HepG2 (cell line): ENCODE data around the gene FBXO48. TPM values are rescaled to one million over a fixed set of nuclear protein-coding genes. Genes with fewer than 3 reads are reported as not detected.

Experiments
- CHD2 ChIP-seq: IDR thresholded peaks from 2 replicates; pipeline ENCODE4 v1.6.1; 2011; ENCODE audit warnings: low read depth, low read length, improper control_type of control experiment
- CREB1 ChIP-seq, 2 experiments: fragments of 450-650 bp in 1 of 2; IDR thresholded peaks; 2 replicates each; pipeline ENCODE4 v1.6.1; 2016 to 2017; ENCODE audit warnings: control low read depth in 1 of 2, mild to moderate bottlenecking in 1 of 2, missing compliant biosample characterization in 1 of 2, missing genetic modification characterization in 1 of 2
- GATAD2A ChIP-seq: IDR thresholded peaks from 2 replicates; pipeline ENCODE4 v1.6.1; 2016
- GLI4 ChIP-seq: sonication (generic); formaldehyde crosslinking; IDR thresholded peaks from 2 replicates; pipeline ENCODE4 v1.5.1; 2020; ENCODE audit warnings: missing genetic modification reagents, mild to moderate bottlenecking, moderate library complexity, borderline replicate concordance
- MIXL1 ChIP-seq: IDR thresholded peaks from 2 replicates; pipeline ENCODE4 v1.6.1; 2016
- PAX8 ChIP-seq: sonication (generic); formaldehyde crosslinking; IDR thresholded peaks from 2 replicates; pipeline ENCODE4 v1.8.0; 2022; ENCODE audit warnings: mild to moderate bottlenecking, missing genetic modification reagents, borderline replicate concordance
- RFXAP ChIP-seq: sonication (generic); formaldehyde crosslinking; IDR thresholded peaks from 2 replicates; pipeline ENCODE4 v1.4.0; 2020; ENCODE audit warnings: missing genetic modification reagents, borderline replicate concordance
- SNRNP70 ChIP-seq: fragments of 200-400 bp; formaldehyde crosslinking; IDR thresholded peaks from 2 replicates; pipeline ENCODE4 v1.6.1; 2017; ENCODE audit warnings: mild to moderate bottlenecking, low read depth, low read length, moderate library complexity
- SP4 ChIP-seq: sonication (generic); formaldehyde crosslinking; IDR thresholded peaks from 2 replicates; pipeline ENCODE4 v1.8.1; 2023; ENCODE audit warnings: mild to moderate bottlenecking, missing genetic modification reagents
- TAF1 ChIP-seq: sonication (generic); formaldehyde crosslinking; IDR thresholded peaks from 2 replicates; pipeline ENCODE4 v1.4.0; 2020; ENCODE audit warnings: missing genetic modification reagents
- TEAD3 ChIP-seq: optimal IDR thresholded peaks from 2 replicates; pipeline ENCODE3; 2016; ENCODE audit warnings: borderline replicate concordance
- THAP11 ChIP-seq: IDR thresholded peaks from 2 replicates; pipeline ENCODE4 v1.6.1; 2016; ENCODE audit warnings: missing biosample characterization, missing genetic modification reagents
- ZBTB7A ChIP-seq: sonication (generic); formaldehyde crosslinking; IDR thresholded peaks from 2 replicates; pipeline ENCODE4 v1.8.0; 2022; ENCODE audit warnings: mild to moderate bottlenecking, missing genetic modification reagents
- ZNF264 ChIP-seq: sonication (generic); formaldehyde crosslinking; IDR thresholded peaks from 2 replicates; pipeline ENCODE4 v1.4.0; 2020; ENCODE audit warnings: missing genetic modification reagents
- ZNF30 ChIP-seq: sonication (generic); formaldehyde crosslinking; IDR thresholded peaks from 2 replicates; pipeline ENCODE4 v1.5.0; 2020; ENCODE audit warnings: mild to moderate bottlenecking, missing genetic modification reagents
- ZNF33A ChIP-seq: sonication (generic); formaldehyde crosslinking; IDR thresholded peaks from 2 replicates; pipeline ENCODE4 v1.5.1; 2020; ENCODE audit warnings: missing genetic modification reagents, mild to moderate bottlenecking, moderate library complexity, borderline replicate concordance
- ZSCAN30 ChIP-seq: sonication (generic); formaldehyde crosslinking; IDR thresholded peaks from 2 replicates; pipeline ENCODE4 v1.5.0; 2020; ENCODE audit warnings: mild to moderate bottlenecking, missing genetic modification reagents
- polyA plus RNA-seq, 8 experiments: library from polyadenylated mRNA; depleted of rRNA in 3 of 8; stranded (reverse) in 7 of 8; unstranded in 1 of 8; fragments of >200 nt; fragmentation: Illumina TruSeq in 4 of 8; extraction: Trizol in 4 of 8; gene quantifications; 2 replicates each; pipeline versions ENCODE4 v1.2.1 to v1.2.3, GENCODE V29; 2011 to 2016; ENCODE audit warnings: low read depth in 4 of 8, missing spikeins in 1 of 8, mixed read lengths in 1 of 8; ENCODE audit not compliant: insufficient read depth in 1 of 8
- total RNA-seq, 5 experiments: library from RNA; depleted of rRNA; stranded (reverse); fragments of >200 nt; fragmentation: Illumina TruSeq; extraction: Trizol; gene quantifications; 2 replicates each; pipeline ENCODE4 v1.2.3, GENCODE V29; 2016; ENCODE audit warnings: low read depth in 1 of 5
- TF ChIP-seq, protein P1 (sequence below): sonication (generic); formaldehyde crosslinking; IDR thresholded peaks from 2 replicates; pipeline ENCODE4 v1.8.1; 2023; ENCODE audit warnings: mild to moderate bottlenecking, inconsistent platforms, moderate library complexity, missing genetic modification reagents, borderline replicate concordance
- TF ChIP-seq, protein P2 (sequence below): sonication (generic); formaldehyde crosslinking; IDR thresholded peaks from 2 replicates; pipeline ENCODE4 v1.4.0; 2020; ENCODE audit warnings: missing genetic modification reagents
- TF ChIP-seq, protein P3 (sequence below): IDR thresholded peaks from 2 replicates; pipeline ENCODE4 v1.6.1; 2012; ENCODE audit warnings: inconsistent platforms
- TF ChIP-seq, protein P4 (sequence below): fragments of 450-650 bp; IDR thresholded peaks from 2 replicates; pipeline ENCODE4 v1.6.1; 2016
- TF ChIP-seq, protein P5 (sequence below): sonication (generic); IDR thresholded peaks from 2 replicates; pipeline ENCODE4 v1.6.1; 2016; ENCODE audit warnings: low read depth, borderline replicate concordance

The FBXO48 gene
- total and polyA plus RNA-seq, 2 of the 13 experiments (the other 11 are each of a cell fraction or from before 2014, with no cell fraction given) = 0.42 to 1.1 TPM

DNA sequence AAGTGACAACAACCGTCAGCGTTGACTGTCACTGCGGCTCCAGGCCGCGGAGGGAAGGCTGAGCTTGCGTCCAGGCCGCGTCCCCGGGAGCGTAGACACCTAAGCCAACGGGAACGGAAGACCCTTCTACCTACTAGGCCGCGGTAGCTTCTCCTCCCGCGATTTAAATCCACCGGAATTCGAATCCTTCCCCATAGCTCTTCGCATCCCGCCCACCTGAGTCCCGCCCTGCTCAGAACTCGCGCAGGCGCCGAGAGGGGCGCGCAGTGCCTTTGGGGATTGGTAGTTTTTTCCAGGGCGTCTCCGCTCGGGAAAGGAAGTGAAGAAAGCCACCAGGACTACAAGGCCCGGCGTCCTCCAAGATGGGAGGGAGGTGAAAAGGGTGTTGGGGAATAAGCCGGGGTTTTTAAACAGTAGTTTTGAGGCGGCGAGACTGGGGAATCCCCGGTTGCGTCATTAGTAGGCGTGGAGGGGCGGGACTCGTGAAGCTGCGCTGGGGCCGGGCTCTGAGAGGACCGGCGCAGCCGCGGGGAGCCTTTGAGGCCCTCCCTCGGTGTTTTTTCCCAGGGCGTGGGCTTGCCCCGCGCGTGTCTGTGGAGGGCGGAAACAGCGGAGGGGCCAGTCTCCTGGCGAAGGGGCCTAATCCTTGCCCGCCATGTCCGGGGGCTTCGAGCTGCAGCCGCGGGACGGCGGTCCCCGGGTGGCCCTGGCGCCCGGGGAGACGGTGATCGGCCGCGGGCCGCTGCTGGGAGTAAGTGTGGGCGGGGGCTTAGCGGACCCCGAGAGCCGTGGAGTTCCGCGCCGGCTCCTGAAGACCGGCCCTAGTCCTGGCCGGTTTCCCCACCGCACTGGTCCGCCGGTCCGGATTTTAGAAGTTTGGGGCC lies at the start of gene FBXO48, which contains the start of gene APLF (continued):
- TF ChIP-seq, protein P1, sequence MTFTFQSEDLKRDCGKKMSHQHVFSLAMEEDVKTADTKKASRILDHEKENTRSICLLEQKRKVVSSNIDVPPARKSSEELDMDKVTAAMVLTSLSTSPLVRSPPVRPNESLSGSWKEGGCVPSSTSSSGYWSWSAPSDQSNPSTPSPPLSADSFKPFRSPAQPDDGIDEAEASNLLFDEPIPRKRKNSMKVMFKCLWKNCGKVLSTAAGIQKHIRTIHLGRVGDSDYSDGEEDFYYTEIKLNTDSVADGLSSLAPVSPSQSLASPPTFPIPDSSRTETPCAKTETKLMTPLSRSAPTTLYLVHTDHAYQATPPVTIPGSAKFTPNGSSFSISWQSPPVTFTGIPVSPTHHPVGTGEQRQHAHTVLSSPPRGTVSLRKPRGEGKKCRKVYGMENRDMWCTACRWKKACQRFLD (CRISPR knock-in tag) = no peak
- TF ChIP-seq GLI4 (CRISPR knock-in tag) (peak; percentile 87; the same call in 1 of the 2 replicates), CHD2 (peak; percentile 71), PAX8 (CRISPR knock-in tag) (0 out of 2 replicates have a peak, but pooled peaks have one; percentile 14), ZBTB7A (CRISPR knock-in tag) (peak; percentile 80), ZSCAN30 (CRISPR knock-in tag) (peak; percentile 82; the same call in 1 of the 2 replicates), TEAD3 (CRISPR knock-in tag) (no peak), TAF1 (CRISPR knock-in tag) (peak; percentile 63), GATAD2A (CRISPR knock-in tag) (peak; percentile 83), ZNF30 (0 out of 2 replicates have a peak, but pooled peaks have one; percentile 13), SP4 (peak; percentile 93), RFXAP (CRISPR knock-in tag) (peak; percentile 87), ZNF264 (CRISPR knock-in tag) (peak; percentile 65; the same call in 1 of the 2 replicates), CREB1 (IDR thresholded peaks at IDR 0.05) (peak; percentile 74), CREB1 (CRISPR knock-in tag; IDR thresholded peaks at IDR 0.05) (peak; percentile 93), ZNF33A (CRISPR knock-in tag) (peak; percentile 98; the same call in 1 of the 2 replicates), THAP11 (CRISPR knock-in tag) (peak; percentile 99), SNRNP70 (no peak), MIXL1 (0 out of 2 replicates have a peak, but pooled peaks have one; percentile 11)
- TF ChIP-seq, protein P2, sequence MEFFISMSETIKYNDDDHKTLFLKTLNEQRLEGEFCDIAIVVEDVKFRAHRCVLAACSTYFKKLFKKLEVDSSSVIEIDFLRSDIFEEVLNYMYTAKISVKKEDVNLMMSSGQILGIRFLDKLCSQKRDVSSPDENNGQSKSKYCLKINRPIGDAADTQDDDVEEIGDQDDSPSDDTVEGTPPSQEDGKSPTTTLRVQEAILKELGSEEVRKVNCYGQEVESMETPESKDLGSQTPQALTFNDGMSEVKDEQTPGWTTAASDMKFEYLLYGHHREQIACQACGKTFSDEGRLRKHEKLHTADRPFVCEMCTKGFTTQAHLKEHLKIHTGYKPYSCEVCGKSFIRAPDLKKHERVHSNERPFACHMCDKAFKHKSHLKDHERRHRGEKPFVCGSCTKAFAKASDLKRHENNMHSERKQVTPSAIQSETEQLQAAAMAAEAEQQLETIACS (CRISPR knock-in tag) = no peak
- TF ChIP-seq, protein P3, sequence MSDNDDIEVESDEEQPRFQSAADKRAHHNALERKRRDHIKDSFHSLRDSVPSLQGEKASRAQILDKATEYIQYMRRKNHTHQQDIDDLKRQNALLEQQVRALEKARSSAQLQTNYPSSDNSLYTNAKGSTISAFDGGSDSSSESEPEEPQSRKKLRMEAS = peak; percentile 36
- TF ChIP-seq, protein P4, sequence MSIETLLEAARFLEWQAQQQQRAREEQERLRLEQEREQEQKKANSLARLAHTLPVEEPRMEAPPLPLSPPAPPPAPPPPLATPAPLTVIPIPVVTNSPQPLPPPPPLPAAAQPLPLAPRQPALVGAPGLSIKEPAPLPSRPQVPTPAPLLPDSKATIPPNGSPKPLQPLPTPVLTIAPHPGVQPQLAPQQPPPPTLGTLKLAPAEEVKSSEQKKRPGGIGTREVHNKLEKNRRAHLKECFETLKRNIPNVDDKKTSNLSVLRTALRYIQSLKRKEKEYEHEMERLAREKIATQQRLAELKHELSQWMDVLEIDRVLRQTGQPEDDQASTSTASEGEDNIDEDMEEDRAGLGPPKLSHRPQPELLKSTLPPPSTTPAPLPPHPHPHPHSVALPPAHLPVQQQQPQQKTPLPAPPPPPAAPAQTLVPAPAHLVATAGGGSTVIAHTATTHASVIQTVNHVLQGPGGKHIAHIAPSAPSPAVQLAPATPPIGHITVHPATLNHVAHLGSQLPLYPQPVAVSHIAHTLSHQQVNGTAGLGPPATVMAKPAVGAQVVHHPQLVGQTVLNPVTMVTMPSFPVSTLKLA = peak; percentile 32; the same call in 1 of the 2 replicates
- TF ChIP-seq, protein P5, sequence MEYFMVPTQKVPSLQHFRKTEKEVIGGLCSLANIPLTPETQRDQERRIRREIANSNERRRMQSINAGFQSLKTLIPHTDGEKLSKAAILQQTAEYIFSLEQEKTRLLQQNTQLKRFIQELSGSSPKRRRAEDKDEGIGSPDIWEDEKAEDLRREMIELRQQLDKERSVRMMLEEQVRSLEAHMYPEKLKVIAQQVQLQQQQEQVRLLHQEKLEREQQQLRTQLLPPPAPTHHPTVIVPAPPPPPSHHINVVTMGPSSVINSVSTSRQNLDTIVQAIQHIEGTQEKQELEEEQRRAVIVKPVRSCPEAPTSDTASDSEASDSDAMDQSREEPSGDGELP = peak; percentile 26; the same call in 1 of the 2 replicates
